IPS-18c (cell line): ENCODE results near the gene APIP.
"Not testable (repeated sequence)": the region's sequence is repeated elsewhere in the genome, so short reads cannot be mapped to it uniquely, and the experiment has no call there.

Source experiments
- H3K4me3 ChIP-seq: 2 replicates; pipeline ENCODE4 v1.7.0; 2013; ENCODE audit warnings: low read depth, mild to moderate bottlenecking, low read length, moderate library complexity; ENCODE audit not compliant: insufficient read depth
- H3K9me3 ChIP-seq: one replicate; pipeline ENCODE4 v1.6.1; 2013; ENCODE audit warnings: mild to moderate bottlenecking, low read length, moderate library complexity; ENCODE audit not compliant: control insufficient read depth, insufficient read depth

The APIP gene

DNA sequence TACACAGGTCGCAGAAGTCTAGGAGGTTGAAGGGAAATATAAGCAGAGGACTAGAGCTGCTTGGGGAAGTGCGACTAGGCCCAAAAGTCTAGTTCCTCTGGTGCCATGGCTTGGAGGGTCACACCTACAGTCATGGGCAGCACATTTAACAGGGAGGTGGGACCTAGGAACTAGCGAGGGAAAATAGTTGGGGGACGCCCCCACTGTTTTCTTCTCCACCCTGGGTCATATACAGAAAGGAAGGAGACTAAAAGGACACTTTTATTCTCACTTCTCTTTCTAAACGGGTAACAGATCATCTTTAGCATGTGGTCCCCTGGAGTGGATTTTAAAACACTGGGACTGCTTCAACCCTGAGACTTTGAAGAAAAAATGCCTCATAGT, 16.6 kb downstream of the APIP start:
- H3K4me3 ChIP-seq, result no peak overlapping the region
- H3K9me3 ChIP-seq, result peaks cover 15% of the 10 kb centered on the region

DNA sequence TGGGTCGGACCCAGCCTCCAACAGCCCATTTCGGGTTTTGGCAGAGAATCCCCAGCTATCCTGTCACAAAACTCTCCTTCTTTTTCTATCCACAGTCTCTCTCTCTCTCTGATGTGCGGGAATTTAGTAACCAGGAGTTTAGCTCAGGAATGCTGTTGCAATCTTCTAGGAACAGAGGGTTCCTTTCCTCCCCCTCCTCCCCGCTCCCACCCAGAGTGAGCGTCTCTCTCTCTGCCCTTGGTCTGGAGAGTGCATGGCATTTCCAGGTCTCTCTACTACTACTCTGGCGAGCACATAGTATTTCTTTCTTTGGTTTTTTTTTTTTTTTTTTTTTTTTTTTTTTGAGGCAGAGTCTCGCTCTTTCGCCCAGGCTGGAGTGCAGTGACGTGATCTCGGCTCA, 17.7 kb downstream of the APIP start:
- H3K9me3 ChIP-seq, result peaks cover 15% of the 10 kb centered on the region
- H3K4me3 ChIP-seq, result no peak overlapping the region

DNA sequence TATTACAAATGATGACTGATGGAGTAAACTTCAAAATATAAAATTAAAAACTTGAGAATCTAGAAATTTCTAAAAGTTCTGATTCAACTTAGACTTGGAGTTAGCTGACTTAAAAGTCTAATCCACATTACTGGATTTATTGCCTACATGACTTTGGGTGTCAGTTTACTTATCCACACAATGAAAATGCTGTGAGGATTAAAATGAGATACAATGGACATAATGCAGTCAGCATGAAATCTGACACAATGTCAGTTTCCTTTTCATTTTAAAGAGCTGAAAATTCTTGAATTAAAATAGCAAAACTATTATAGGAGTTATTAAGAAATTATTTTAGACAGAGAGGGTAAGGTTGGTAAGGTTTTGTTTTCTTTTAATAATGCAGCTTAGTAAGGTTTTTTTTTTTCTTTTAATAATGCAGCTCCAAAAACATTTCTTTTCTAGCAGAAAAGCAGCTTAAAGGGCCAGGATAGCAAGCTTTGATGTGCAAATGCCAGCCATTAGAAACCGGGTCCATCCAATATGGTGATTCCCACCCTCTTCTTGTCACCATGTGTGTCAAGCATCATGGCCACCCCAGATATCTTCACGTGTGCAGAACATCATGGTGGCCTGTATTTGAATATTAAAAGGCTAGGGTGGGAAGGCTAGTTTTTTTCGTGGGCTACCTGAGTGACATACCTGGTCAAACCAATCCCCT, 18.9 kb downstream of the APIP start:
- H3K9me3 ChIP-seq, result peaks cover 15% of the 10 kb centered on the region

DNA sequence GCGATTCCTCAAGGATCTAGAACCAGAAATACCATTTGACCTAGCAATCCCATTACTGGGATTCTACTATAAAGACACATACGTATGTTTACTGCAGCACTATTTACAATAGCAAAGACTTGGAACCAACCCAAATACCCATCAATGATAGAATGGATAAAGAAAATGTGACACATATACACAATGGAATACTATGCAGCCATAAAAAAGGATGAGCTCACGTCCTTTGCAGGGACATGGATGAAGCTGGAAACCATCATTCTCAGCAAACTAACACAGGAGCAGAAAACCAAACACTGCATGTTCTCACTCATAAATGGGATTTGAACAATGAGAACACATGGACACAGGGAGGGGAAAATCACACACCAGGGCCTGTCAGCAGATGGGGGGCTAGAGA, 20.0 kb downstream of the APIP start:
- H3K4me3 ChIP-seq, result not testable (repeated sequence)
- H3K9me3 ChIP-seq, result peaks cover 15% of the 10 kb centered on the region

More for the DNA sequence above, 18.9 kb downstream of the APIP start:
- H3K4me3 ChIP-seq, result no peak overlapping the region

DNA sequence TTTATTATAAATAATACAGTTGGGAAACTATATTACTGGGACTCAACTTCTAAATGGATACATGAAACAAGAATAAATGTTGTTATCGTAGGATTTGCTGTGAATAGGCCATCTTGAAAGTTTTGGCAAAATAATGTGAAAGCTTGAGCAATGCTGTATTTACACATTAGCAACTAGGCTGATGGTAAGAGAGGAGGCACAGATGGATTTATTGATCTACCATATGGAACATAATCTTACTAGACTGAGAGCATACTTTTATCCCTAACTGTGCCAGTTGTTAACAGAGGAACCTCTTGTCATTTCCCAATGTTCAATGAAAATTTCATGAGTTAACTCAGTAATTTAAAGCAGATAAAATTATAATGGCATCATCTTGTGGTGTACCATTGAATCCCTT, 22.8 kb downstream of the APIP start:
- H3K4me3 ChIP-seq, result no peak overlapping the region

DNA sequence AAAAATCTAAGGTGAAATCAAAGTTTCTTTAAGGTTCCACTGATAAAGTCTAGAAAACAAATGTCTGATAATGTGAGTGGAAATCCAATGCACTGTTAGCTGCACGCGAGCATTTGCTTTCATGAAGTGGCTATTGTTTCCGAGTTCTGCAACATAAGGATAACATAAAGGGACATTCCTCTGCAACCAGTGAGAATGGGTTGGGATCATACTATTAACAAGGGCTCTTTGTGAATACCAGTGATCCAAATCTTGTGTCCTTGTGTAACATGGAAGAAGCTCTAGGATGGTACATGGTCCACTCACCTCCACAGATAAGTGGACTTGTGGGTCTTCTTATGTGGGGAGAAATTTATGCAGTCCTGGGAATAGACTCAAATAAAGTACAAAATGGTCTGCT, 24.6 kb downstream of the APIP start:
- H3K9me3 ChIP-seq, result no peaks in the 10 kb centered on the region
- no peak overlapping the region for H3K4me3 ChIP-seq

More for the DNA sequence above, 22.8 kb downstream of the APIP start:
- no peaks in the 10 kb centered on the region for H3K9me3 ChIP-seq

DNA sequence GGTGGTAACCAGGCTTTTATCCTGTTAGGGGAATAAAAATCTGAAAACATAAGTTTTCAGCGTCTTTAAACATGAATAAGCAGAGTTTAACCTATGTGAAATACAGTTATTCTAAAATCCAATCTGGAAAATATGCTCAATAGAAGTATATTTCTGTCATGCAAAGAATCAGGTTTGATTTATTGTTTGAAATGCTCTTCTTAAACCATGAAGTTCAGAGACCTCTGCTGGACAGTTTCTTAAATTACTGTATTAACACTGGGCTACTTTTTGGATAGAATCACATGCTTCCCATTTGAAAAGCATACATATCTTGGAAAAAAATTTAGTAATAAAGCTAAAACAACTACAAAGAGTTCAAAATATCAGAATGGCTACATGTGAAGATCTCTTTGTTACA, 25.4 kb downstream of the APIP start:
- no peak overlapping the region for H3K4me3 ChIP-seq
- no peaks in the 10 kb centered on the region for H3K9me3 ChIP-seq

DNA sequence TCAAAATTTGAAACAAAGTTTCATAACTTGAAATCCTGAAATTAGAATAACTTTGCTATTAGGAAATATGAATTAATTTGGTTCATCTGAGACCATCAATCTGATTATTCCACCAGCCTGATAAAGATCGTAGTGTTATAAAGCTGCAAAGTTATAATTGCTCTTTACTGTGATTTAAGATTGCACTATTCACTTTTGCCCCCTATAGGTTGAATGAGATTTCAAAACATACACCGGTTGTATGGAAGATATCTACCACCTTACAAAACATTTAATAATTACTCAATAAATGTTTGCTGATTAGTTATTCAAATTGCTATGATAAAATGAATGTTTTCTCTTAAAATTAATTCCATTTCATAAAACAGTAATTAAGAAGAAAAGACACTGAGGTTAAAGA, 26.1 kb downstream of the APIP start:
- H3K9me3 ChIP-seq, result no peaks in the 10 kb centered on the region
- no peak overlapping the region for H3K4me3 ChIP-seq

DNA sequence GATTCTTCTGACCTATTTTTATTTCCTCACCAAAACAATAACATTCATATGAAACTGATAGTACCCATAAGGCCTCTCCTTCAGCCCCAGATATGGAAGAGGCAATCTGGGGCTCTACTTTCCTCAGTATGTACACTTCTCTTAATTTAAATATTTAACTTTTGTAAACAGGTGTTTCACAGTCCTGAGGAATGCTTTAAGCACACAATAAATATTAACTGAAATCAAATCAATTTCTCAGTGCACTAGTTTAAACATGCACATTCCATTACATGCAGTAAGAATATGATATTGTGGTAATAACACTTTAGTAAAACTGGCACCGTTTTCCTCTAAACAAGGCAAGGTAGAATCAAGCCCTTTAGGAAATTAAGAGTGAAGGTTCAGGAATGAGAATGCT, 28.9 kb downstream of the APIP start:
- H3K4me3 ChIP-seq, result no peak overlapping the region

DNA sequence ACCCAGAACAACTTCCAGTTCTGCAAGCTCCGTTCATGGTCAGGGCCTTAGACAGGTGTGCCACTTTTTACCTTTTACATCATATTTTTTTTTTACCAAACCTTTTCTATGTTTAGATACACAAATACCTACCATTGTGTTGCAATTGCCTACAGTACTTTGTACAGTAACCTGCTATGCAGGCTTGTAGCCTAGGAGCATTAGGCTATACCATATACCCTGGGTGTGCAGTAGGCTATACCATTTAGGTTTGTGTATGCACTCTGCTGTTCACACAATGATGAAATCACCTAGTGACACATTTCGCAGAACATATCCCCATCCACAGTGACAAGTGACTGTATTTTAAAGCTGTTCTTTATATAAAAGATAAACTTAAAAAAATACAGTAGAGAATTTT, 29.6 kb downstream of the APIP start:
- Histone ChIP-seq H3K9me3 (no peaks in the 10 kb centered on the region), H3K4me3 (no peak overlapping the region)

More for the DNA sequence above, 28.9 kb downstream of the APIP start:
- no peaks in the 10 kb centered on the region for H3K9me3 ChIP-seq

DNA sequence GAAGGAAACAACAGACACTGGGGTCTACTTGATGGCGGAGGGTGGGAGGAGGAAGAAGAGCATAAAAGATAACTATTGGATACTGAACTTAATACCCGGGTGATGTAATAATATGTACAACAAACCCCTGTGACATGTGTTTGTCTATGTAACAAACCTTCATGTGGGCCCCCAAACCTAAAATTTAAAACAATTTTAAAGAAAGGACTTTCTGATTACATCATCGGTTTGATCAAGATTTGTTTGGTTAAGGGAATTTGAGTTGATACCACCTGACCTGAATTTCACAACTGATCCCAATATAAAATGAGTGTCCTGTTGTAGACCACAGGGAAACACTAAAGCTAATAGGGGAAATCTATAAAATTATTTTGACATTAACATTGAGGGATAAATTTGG, 34.3 kb downstream of the APIP start:
- no peaks in the 10 kb centered on the region for H3K9me3 ChIP-seq
- H3K4me3 ChIP-seq, result no peak overlapping the region

DNA sequence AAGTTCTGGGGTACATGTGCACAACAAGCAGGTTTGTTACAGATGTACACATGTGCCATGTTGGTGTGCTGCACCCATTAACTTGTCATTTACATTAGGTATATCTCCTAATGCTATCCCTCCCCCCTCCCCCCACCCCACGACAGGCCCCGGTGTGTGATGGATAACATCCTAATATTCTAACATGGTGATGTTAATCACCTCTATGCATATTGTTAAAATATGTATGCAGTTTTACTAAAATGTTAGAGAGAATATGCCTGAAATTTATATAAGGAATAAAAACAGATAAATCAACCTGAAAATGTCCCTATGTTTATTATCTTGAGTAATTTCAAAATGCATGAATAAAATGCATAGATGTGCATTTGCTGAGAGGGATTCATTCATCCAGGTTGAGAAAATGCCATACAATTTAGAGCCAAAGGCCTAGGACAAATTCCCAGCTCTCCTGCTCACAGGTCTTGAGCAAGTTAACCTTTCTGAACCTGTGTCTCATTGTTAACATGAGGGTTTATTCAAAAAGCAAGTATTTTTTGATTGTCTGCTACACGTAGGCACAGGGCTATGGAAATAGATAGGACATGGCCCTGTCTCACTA, 38.7 kb downstream of the APIP start:
- Histone ChIP-seq H3K9me3 (peaks cover 3% of the 10 kb centered on the region), H3K4me3 (no peak overlapping the region)

DNA sequence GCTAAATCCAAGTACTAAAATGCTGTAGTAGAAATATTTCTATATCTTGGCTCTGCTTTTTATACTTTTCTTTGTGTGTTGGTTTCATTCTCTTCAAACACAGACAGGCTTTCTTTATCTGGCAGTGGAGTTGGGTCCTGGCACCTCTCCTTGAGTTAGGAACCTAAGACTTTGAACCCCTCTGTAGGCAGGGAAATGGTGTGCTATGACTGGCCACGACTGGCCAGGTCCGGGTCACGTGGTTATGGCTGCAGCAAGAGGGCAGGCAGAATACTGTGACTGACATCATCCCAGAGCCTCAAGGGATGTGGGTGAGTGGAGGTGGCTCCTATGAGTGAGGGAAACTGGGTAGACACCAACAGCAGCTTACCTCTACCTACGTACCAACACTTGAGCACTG, 42.0 kb downstream of the APIP start:
- Histone ChIP-seq H3K4me3 (no peak overlapping the region), H3K9me3 (peaks cover 3% of the 10 kb centered on the region)

DNA sequence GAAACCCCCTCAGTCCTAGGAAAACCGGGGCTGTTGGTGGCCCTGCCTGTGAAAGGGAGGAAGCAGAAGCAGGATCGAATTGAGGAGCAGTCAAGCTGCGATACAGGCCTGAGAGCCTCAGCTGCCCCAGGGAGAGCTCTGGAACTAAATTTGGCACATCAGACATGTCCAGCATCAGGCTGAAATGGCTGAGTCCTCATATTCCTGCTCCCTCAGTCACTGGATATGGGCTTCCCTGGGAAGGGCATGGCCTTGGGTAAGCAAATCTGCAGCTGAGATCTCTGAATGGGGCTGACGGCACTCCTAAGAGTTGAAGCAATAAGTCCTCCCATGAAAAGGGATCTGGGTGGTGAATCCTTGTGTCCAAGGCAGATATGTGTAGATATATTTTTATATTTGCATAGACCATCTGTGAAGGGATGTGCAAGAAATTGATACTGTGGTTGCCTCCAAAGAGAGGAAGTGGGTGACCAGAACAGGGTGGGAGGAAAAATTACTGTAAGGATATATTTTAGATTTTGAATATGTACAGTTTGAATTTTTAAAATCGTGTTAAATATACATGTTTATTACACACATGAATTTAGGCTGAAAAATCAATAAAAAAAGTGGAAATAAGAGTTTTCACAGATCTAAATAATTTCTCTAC, 45.5 kb downstream of the APIP start:
- peaks cover 3% of the 10 kb centered on the region for H3K9me3 ChIP-seq
- H3K4me3 ChIP-seq, result no peak overlapping the region

DNA sequence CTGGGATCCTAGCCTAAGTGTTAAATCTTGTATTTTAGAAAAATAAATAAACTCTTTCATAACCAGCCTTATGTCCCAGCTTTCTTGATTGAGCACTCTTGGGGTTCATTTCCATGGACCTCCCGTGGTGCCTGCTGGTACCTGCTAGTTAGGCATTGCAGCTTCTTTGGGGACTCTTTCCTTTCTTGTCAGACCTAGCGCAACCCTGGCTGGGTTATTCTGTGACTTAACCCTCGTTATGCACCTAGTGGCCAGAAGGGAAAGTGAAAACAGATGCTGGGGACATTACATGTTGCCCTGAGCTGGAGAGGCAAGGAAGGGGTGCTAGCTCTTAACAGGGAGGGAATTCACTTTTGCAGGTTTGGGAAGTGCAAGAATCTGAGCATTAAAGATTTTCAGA, 46.8 kb downstream of the APIP start:
- Histone ChIP-seq H3K4me3 (no peak overlapping the region), H3K9me3 (no peaks in the 10 kb centered on the region)

DNA sequence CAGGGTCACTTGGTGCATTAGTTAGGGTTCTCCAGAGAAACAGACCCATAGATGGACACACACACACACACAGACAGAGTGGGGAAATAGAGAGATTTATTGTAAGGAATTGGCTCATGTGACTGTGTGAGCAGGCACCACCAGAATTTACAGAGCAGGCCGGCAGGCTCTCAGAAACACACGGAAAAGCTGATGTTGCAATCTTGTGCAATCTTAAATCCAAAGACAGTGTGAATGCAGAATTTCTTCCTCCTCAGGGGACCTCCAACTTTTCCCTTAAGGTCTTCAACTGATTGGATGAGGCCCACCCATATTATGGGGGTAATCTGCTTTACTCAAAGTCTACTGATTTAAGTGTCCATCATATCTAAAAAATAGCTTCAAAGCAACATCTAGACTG, 49.8 kb downstream of the APIP start:
- no peaks in the 10 kb centered on the region for H3K9me3 ChIP-seq
- H3K4me3 ChIP-seq, result no peak overlapping the region

DNA sequence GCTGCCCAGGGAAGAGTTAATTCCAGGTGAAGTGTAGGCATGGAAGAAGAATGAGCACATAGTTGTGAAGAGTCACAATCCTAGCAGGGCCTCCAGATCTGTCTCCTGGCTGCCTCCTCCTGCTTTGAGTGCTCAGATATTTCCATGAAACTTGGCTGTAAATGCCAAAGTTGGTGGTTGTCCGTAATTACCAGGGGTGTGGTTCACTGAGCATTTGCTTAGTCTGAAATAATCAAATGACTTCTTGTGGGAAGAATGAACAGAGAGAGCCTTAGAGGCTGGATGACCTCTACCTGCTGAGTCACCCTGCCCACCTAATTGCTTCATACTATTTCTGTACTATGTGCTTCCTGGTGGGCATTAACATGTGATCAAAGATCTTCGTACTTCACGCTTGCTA, 50.9 kb downstream of the APIP start:
- Histone ChIP-seq H3K4me3 (no peak overlapping the region), H3K9me3 (no peaks in the 10 kb centered on the region)

DNA sequence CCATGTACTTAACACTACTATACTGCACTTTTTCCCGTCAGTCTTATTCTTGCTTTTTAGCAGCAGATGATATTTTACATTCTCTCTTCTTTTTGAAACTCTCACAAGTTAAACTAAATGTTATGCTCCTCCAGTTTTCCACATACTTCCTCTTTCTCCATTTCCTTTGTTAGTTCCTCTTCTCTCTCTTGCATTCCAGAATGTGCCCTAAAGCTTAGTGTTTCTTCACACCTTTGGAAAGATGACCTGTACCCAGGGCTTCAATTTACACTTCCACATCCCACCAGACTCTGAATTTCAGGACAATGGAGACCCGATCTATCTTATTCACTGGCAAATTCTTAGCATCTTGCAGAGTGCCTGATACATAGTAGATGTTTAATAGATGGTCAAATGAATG, 51.8 kb downstream of the APIP start:
- no peak overlapping the region for H3K4me3 ChIP-seq
- no peaks in the 10 kb centered on the region for H3K9me3 ChIP-seq
